RWPE1 (cell line): Measurements from ENCODE around the gene NAMPT.

Experiments used
- CTCF ChIA-PET: fragments of 350-600 bp; sonication (Branson Sonifier 250); formaldehyde crosslinking; extraction: SDS; loops from one replicate; lab custom pipeline; 2021; lab: Yijun Ruan, JAX
- POLR2A ChIA-PET: fragments of 400-600 bp; formaldehyde crosslinking; extraction: SDS; loops from one replicate; lab custom pipeline; 2020; ENCODE audit warnings: antibody characterized with exemption; ENCODE audit not compliant: low non-redundant PET; lab: Yijun Ruan, JAX
- DNase-seq: peaks from one replicate; pipeline ENCODE4 v3.0.0; 2012; ENCODE audit warnings: low spot score
- H3K27ac ChIP-seq: fragments of 450-650 bp; 2 replicates; pipeline ENCODE4 v1.5.1; 2017
- CTCF ChIP-seq: fragments of 450-650 bp; conservative IDR thresholded peaks from 2 replicates; pipeline ENCODE4 v1.5.1; 2017; ENCODE audit warnings: low read depth, mild to moderate bottlenecking

Gene NAMPT

GRCh38 chr7:106277976-106278375, 6.8 kb downstream of the NAMPT start:
- ChIA-PET POLR2A (no interaction called here), CTCF (no interaction called here)
- TF ChIP-seq CTCF, result no peak
- no peak for DNase-seq
- H3K27ac ChIP-seq, result no peak overlapping the region

- POLR2A ChIA-PET, result no interaction called here
- no peak overlapping the region for H3K27ac ChIP-seq
- DNase-seq, result no peak
- CTCF ChIA-PET, result no interaction called here
- TF ChIP-seq CTCF, result no peak
Observed at GRCh38 chr7:106276513-106276912, 8.3 kb downstream of the NAMPT start.

GRCh38 chr7:106273009-106273668, 11.6 kb downstream of the NAMPT start:
- ChIA-PET CTCF (interaction anchor here (0.7 kb wide), 1 partner anchor 177 kb away, joined by 3 read pairs; no protein-coding TSS in a partner anchor), POLR2A (no interaction called here)
- TF ChIP-seq CTCF, result no peak
- no peak for DNase-seq
- no peak overlapping the region for H3K27ac ChIP-seq

DNA sequence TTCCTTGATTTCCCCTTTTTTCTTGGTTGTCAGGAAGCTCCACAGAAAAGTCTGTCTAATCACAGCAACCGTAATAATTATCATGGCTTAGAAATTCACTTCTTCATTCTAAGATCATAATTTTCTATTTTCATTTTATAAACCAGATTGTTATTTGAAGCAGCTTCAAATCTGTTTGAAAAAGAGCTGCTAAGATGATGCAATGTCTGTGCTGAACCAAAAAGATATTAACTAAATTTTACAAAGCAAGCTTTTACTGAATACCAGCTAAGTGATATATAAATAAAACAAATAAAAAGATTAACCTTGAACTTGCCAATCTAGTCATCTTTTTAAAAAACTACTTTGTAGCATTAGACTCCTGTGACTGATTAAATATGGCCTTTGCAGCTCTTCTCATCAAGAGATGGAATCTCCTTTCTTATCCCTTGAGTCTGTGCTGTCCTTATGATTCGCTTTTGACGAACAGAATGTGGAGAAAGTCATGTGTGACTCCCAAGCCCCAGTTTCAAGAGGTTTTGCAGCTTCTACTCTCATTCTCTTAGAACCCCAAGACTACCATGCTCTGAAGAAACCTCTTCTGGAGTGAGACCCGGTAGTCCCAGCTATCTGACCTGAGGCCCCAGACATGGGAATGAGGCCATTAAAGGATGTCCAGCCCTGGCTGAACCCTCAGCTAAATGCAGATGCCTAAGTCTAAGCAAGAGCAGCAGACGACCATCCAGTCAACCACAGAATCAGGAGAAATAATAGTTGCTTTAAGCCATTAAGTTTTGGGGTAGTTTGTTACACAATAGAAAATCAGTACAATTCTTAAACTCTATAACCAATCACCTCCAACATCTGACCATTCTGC, 14.4 kb downstream of the NAMPT start:
- POLR2A ChIA-PET, result no interaction called here
- no peak for TF ChIP-seq CTCF
- no peak for DNase-seq
- H3K27ac ChIP-seq, result no peak overlapping the region
- CTCF ChIA-PET, result interaction anchor here (1.1 kb wide), 1 partner anchor 94 kb away, joined by 6 read pairs; no protein-coding TSS in a partner anchor

DNA sequence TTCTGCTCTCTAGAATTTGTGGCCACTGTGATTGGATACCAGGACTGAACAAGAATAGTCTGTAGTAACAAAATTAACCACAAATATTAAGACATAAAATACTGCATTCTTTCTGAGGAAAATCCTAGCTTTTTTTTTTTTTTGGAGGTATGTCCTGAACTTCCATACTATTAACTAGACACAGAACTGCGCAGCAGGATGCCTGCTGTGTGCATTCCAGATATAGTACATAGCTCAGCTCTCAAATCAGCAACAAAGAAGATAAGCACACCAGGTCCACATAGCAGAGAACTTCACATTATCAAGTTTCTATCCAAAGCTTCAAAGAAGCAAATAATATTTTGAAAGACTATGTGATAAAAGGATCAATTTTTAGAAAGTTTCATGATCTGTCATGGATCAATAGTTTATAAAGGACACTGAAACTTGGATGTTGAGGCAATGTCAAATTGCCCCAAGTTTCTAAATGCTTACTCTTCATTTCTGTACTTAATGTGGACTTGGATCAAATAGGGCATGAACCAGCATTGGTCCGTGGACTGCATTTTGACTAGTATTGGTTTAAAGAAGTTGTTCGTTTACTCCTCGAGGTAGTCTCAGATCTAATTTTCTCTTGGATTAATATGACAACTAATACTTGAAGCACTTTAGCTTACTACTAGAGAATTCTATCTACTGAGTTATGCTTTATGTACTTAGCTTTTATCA, 15.4 kb downstream of the NAMPT start:
- no peak overlapping the region for H3K27ac ChIP-seq
- CTCF ChIA-PET, result interaction anchor here (1.1 kb wide), 1 partner anchor 93 kb away, joined by 6 read pairs; no protein-coding TSS in a partner anchor
- no peak for DNase-seq
- POLR2A ChIA-PET, result no interaction called here
- no peak for TF ChIP-seq CTCF

- no peak for TF ChIP-seq CTCF
- no peak overlapping the region for H3K27ac ChIP-seq
- ChIA-PET POLR2A (no interaction called here), CTCF (interaction anchor here (1.2 kb wide), 1 partner anchor 58 kb away, joined by 3 read pairs; no protein-coding TSS in a partner anchor)
- DNase-seq, result no peak
Observed at GRCh38 chr7:106265133-106265532, 19.6 kb downstream of the NAMPT start.
